Body of pancreas (tissue), 4 donors: Measurements from ENCODE around the gene ZFHX3. TPM values are rescaled to one million over a fixed set of nuclear protein-coding genes. Genes with fewer than 3 reads are reported as not detected.
A peak's percentile ranks its signal among the peaks of the same experiment; 100 is the strongest.

Experiments
- ATAC-seq: fragments of 150-250 bp; one replicate; pipeline ENCODE4 v1.9.1; 2016
- DNase-seq, 4 donors: peaks; one replicate each; pipeline ENCODE4 v3.0.0-alpha.2; 2019
- H3K27ac ChIP-seq, 4 donors: fragments of 200-600 bp; sonication (generic); 1 replicate in 3 of 4; 2 replicates in 1 of 4; pipeline versions ENCODE4 v1.5.1 to v1.6.1; 2016 to 2019; ENCODE audit warnings: mild to moderate bottlenecking in 1 of 4, mixed read lengths in 1 of 4, moderate library complexity in 1 of 4
- H3K27me3 ChIP-seq, 2 donors: fragments of 200-600 bp; sonication (generic); one replicate each; pipeline ENCODE4 v1.6.0; 2016; ENCODE audit warnings: mild to moderate bottlenecking in 1 of 2
- H3K36me3 ChIP-seq, 2 donors: fragments of 200-600 bp; sonication (generic); replicated peaks in 1 of 2; 2 replicates each; pipeline ENCODE4 v1.5.1; 2016; ENCODE audit warnings: low read depth in 2 of 2; ENCODE audit not compliant: insufficient read depth in 1 of 2
- H3K4me1 ChIP-seq: fragments of 200-600 bp; sonication (generic); one replicate; pipeline ENCODE4 v1.6.0; 2016
- H3K4me3 ChIP-seq, 2 donors: fragments of 200-600 bp; sonication (generic); 1 replicate in 1 of 2; 2 replicates in 1 of 2; pipeline ENCODE4 v1.5.1; 2016 to 2019
- H3K9me3 ChIP-seq, 3 donors: fragments of 200-600 bp; sonication (generic); 1 replicate in 2 of 3; 2 replicates in 1 of 3; pipeline ENCODE4 v1.5.1; 2016
- CTCF ChIP-seq, 7 experiments: fragments of 450-650 bp in 4 of 7; fragments of 200-600 bp in 3 of 7; sonication (generic) in 3 of 7; IDR thresholded peaks; one replicate each; pipeline ENCODE4 v1.5.1; 2016 to 2019; ENCODE audit warnings: antibody characterized with exemption in 7 of 7
- POLR2A ChIP-seq, 3 donors: fragments of 450-650 bp; IDR thresholded peaks; one replicate each; pipeline ENCODE4 v1.6.1; 2016; ENCODE audit warnings: antibody characterized with exemption in 3 of 3, mild to moderate bottlenecking in 2 of 3
- WGBS, 2 donors: methylation state at CpG; one replicate each; pipeline ENCODE4 v1.1.5; 2017; 5-methylcytosine and 5-hydroxymethylcytosine counted together
- intact Hi-C: fragments of 100-400 bp; cut with DNase I; formaldehyde crosslinking; loops from one replicate; pipeline ENCODE4 v1.15.1; 2023
- total RNA-seq, 2 donors: library from RNA; depleted of rRNA; stranded (reverse); fragments of >200 nt; gene quantifications; one replicate each; pipeline ENCODE4 v1.1.0, GENCODE V29; 2016

ZFHX3 gene
- total RNA-seq, 2 donors from 2014 or later, result 22.4 to 24.6 TPM

DNA sequence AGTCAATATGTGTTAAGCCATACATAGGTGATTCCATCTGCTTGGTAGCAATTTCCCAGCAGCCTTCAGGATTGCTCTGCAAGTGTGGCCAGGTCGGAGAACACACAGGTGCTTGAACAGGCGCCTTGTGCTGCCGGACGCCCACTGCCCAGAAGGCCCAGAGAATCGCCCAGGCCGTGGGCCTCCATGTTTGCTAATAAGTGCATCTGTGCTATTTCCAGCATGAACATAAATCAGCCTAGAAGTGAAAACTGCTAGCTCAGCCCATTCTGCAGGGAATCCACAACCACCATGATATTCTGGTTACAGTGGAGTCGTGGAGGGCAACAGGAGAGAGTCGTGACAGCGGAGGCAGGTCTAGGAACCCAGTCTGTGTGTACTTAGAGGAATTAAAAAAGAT, 78.1 kb downstream of the ZFHX3 start:
- Histone ChIP-seq H3K9me3 (no peaks in the 10 kb centered on the region), H3K4me3 (no peak overlapping the region), H3K27ac (no peak overlapping the region), H3K27me3 (no peaks in the 10 kb centered on the region), H3K4me1 (peaks cover 10% of the 10 kb centered on the region), H3K36me3 (no peaks in the 10 kb centered on the region)
- DNase-seq (no peak), ATAC-seq (no peak)
- WGBS, 2 donors, result 84 to 92% methylated on average over 9 of the region's 9 CpGs
- TF ChIP-seq CTCF (IDR thresholded peaks at IDR 0.05) (no peak), POLR2A (IDR thresholded peaks at IDR 0.05) (no peak)
- intact Hi-C loops, result no loop called here

DNA sequence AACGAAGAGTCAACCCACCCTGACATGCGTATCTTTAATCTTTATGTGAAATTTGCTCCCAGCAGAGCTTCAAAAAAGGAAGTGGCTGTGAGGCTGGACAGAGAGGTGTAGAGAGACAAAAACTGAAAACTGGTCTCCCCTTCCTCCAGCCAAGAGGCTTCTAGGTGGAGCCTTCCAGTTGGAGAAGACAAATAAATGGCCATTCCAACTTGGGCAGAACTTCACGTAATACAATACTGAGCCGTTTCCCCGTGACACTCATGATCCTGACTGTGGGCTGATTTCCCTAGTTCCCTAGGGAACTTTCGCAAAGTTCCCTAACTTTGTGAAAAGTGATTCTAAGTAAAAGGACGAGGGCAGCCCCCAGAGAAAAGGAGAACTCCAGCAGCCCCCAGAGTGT, 78.8 kb downstream of the ZFHX3 start:
- H3K27me3 ChIP-seq, result no peaks in the 10 kb centered on the region
- peaks cover 3% of the 10 kb centered on the region for H3K4me1 ChIP-seq
- intact Hi-C loops, result no loop called here
- H3K9me3 ChIP-seq, result no peaks in the 10 kb centered on the region
- ATAC-seq, result no peak
- no peaks in the 10 kb centered on the region for H3K36me3 ChIP-seq
- no peak for DNase-seq
- TF ChIP-seq POLR2A (IDR thresholded peaks at IDR 0.05) (no peak), CTCF (IDR thresholded peaks at IDR 0.05) (no peak)
- H3K27ac ChIP-seq, result no peak overlapping the region
- 81 to 82% methylated on average over 7 of the region's 7 CpGs for WGBS, 2 donors
- H3K4me3 ChIP-seq, result no peak overlapping the region

DNA sequence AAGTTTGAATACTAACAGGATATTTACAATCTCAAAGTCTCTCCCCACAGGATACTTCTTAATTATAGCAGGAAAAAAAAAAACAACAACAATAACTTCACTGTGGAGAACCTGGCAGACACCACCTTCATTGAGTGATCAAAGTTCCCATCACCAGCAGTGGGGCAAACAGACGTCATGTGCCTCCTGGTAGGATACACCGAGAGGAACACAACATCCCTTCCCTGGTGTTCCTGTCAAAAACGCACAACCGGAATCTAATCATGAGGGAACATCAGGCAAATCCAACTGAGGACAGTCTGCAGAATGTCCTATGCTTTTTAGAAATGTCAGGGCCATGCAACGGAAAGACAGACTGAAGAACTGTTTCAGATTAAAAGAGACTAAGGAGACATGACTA, 80.0 kb downstream of the ZFHX3 start:
- Histone ChIP-seq H3K27ac (no peak overlapping the region), H3K9me3 (no peaks in the 10 kb centered on the region), H3K27me3 (no peaks in the 10 kb centered on the region), H3K4me1 (peaks cover 3% of the 10 kb centered on the region), H3K4me3 (no peak overlapping the region), H3K36me3 (no peaks in the 10 kb centered on the region)
- TF ChIP-seq POLR2A (IDR thresholded peaks at IDR 0.05), result no peak
- intact Hi-C loops, result no loop called here
- 66 to 70% methylated on average over 5 of the region's 5 CpGs for WGBS, 2 donors
- ATAC-seq, result peak; percentile 18
- no peak for DNase-seq

DNA sequence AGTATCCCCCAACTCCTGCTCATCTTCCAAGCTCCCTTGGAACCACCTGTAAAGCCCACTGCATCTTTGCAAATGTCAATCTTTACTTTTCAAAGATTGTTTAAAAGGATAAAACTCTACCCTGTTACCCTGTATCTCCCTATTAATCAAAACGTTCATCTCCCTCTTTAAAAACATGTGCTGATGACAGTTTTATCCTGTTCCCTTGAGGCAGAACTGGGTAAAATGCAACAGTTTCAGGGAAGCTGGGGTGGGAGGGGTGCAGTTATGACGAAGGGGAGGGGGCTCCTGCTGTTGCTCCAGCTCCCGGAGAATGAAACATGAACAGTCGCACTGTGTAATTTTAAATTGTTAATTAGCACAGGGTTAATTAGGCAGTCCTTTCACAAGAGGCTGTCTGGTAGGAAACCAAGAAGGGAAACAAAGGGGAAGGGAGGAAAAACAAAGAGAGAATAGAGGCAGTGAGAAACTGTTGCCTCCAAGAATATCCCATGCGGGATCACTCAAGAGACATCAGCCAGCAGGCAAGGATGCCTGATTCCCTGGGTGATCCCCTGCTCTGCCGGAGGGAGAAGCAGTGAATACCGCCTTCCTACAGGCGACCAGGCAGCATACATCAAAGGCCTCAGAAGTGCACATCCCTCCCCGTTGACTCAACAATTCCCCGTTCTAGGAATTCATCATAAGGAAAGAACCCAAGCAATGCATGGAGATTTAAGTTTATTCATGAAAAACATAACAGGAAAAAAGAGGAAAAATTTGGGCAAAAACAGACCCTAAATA, 84.2 kb downstream of the ZFHX3 start:
- Histone ChIP-seq H3K4me1 (peaks cover 16% of the 10 kb centered on the region), H3K36me3 (peaks cover 0 to 3% of the 10 kb centered on the region in 2 donors), H3K27me3 (no peaks in the 10 kb centered on the region), H3K9me3 (no peaks in the 10 kb centered on the region), H3K27ac (no peak overlapping the region), H3K4me3 (no peak overlapping the region)
- no peak for ATAC-seq
- 84 to 85% methylated on average over 10 of the region's 10 CpGs for WGBS, 2 donors
- TF ChIP-seq POLR2A (IDR thresholded peaks at IDR 0.05) (no peak), CTCF (IDR thresholded peaks at IDR 0.05) (no peak)
- DNase-seq, result no peak
- intact Hi-C loops, result no loop called here

- peaks cover 16% of the 10 kb centered on the region for H3K4me1 ChIP-seq
- peaks cover 0 to 3% of the 10 kb centered on the region in 2 donors for H3K36me3 ChIP-seq
- WGBS, 2 donors, result 93 to 94% methylated on average over 7 to 8 of the region's 8 CpGs
- intact Hi-C loops, result no loop called here
- TF ChIP-seq POLR2A (IDR thresholded peaks at IDR 0.05) (no peak), CTCF (IDR thresholded peaks at IDR 0.05) (no peak)
- ATAC-seq, result no peak
- no peaks in the 10 kb centered on the region for H3K27me3 ChIP-seq
- no peak for DNase-seq
- no peak overlapping the region for H3K4me3 ChIP-seq
- no peak overlapping the region for H3K27ac ChIP-seq
- no peaks in the 10 kb centered on the region for H3K9me3 ChIP-seq
Observed at GRCh38 chr16:72962347-72962746, 85.6 kb downstream of the ZFHX3 start.
